ENCODE data around the gene HMG20A. TPM values are rescaled to one million over a fixed set of nuclear protein-coding genes. Genes with fewer than 3 reads are reported as not detected.

The HMG20A gene
- total RNA-seq, 1 experiment from 2014 or later, result 61.7 TPM

DNA sequence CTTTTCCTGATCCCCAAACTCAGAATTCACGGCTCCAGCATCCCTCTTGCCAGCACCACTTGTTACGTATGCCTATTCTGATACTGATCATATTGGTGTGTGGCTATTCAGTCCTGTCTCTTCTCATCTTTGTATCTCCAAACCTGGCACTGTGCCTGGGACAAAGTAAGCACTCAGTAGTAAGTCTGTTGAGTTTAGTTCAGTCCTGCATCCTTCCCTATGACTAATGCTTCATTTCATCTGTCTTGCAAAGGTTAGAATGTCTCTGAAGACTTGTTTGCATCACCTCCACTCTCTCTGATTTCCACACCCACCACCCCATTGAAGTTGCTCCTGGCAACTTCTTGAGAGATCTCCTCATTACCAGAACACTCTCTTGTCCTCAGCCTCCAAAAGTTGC is 80.3 kb downstream of the HMG20A start:
- TF ChIP-seq, protein P1, sequence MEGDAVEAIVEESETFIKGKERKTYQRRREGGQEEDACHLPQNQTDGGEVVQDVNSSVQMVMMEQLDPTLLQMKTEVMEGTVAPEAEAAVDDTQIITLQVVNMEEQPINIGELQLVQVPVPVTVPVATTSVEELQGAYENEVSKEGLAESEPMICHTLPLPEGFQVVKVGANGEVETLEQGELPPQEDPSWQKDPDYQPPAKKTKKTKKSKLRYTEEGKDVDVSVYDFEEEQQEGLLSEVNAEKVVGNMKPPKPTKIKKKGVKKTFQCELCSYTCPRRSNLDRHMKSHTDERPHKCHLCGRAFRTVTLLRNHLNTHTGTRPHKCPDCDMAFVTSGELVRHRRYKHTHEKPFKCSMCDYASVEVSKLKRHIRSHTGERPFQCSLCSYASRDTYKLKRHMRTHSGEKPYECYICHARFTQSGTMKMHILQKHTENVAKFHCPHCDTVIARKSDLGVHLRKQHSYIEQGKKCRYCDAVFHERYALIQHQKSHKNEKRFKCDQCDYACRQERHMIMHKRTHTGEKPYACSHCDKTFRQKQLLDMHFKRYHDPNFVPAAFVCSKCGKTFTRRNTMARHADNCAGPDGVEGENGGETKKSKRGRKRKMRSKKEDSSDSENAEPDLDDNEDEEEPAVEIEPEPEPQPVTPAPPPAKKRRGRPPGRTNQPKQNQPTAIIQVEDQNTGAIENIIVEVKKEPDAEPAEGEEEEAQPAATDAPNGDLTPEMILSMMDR (IDR thresholded peaks at IDR 0.05; ENCODE audit: unreplicated experiment), result no peak
- BruUV-seq (replicated peaks), result no TSS peak
- intact Hi-C loops (cut with micrococcal nuclease; ENCODE audit: unreplicated experiment), result no loop called here
- Mint-ChIP-seq H3K27me3 (ENCODE audit: unreplicated experiment) (no peaks in the 10 kb centered on the region), H3K9me3 (ENCODE audit: low read depth, unreplicated experiment) (no peaks in the 10 kb centered on the region), H3K36me3 (ENCODE audit: insufficient read depth, unreplicated experiment) (peaks cover 5% of the 10 kb centered on the region), H3K4me1 (ENCODE audit: low read depth, unreplicated experiment) (peaks cover 51% of the 10 kb centered on the region), H3K27ac (ENCODE audit: unreplicated experiment) (peak overlapping the region; percentile 13), H3K4me3 (ENCODE audit: low read depth, unreplicated experiment) (no peak overlapping the region)
- CTCF ChIA-PET, result interaction anchor here (0.7 kb wide), 1 partner anchor 43 kb away, joined by 3 read pairs; no protein-coding TSS in a partner anchor
- no peak for DNase-seq

DNA sequence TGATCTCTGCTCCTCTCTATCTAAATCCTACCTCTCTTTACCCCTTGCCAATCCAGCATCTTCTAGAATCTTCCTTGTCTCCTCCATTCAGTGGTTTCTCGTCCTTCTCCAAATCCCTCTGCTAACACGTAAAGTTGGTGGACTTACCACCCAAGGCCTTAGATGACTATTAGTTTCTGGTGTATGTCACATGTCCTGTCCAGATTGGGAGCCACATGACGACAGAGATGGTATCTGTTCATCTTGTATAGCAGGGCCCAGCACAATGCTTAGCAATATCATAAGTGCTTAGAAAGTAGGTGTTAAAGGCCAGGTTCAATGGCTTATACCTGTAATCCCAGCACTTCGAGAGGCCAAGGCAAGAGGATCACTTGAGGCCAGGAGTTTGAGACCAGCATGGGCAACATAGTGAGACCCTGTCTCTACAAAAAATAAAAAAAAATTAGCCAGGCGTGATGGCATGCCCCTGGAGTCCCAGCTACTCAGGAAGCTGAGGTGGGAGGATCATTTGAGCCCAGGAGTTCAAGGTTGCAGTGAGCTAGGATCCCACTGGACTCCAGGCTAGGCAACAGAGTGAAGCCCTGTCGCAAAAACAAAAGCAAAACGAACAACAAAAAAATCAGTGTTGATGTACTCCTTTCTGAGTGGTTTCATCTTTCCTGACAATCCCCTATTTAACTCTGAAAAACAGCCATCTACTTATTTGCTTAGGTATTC is 81.8 kb downstream of the HMG20A start:
- TF ChIP-seq, protein P1 (IDR thresholded peaks at IDR 0.05; ENCODE audit: unreplicated experiment), result no peak
- CTCF ChIA-PET, result interaction anchor here (0.5 kb wide), 1 partner anchor 706 kb away, joined by 4 read pairs; no protein-coding TSS in a partner anchor
- no TSS peak for BruUV-seq (replicated peaks)
- Mint-ChIP-seq H3K4me3 (ENCODE audit: low read depth, unreplicated experiment) (no peak overlapping the region), H3K27me3 (ENCODE audit: unreplicated experiment) (no peaks in the 10 kb centered on the region), H3K27ac (ENCODE audit: unreplicated experiment) (peak overlapping the region; percentile 83), H3K9me3 (ENCODE audit: low read depth, unreplicated experiment) (no peaks in the 10 kb centered on the region), H3K4me1 (ENCODE audit: low read depth, unreplicated experiment) (peaks cover 61% of the 10 kb centered on the region), H3K36me3 (ENCODE audit: insufficient read depth, unreplicated experiment) (peaks cover 18% of the 10 kb centered on the region)
- no peak for DNase-seq
- intact Hi-C loops (cut with micrococcal nuclease; ENCODE audit: unreplicated experiment), result no loop called here

DNA sequence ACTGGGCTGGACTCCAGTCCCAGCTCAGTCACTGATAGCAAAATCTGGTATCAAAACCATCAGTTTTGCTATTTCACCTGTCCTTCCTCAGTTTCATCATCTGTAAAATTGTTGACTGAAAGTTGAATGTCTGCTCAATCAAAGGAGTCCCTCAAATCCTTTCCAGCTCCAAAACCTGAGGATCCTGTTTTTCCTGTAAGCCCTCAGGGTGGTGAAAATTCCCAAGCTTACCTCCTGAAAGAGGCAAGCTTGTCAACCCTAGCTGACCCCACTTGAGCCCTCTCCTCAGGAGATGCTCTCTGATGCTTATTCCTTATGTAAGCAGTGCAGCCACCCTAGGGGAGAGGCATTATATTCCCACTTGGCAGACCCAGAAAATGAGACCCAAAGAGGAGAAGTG is 82.6 kb downstream of the HMG20A start:
- no peak overlapping the region for H3K4me3 Mint-ChIP-seq (ENCODE audit: low read depth, unreplicated experiment)
- no TSS peak for BruUV-seq (replicated peaks)
- TF ChIP-seq, protein P1 (IDR thresholded peaks at IDR 0.05; ENCODE audit: unreplicated experiment), result no peak
- intact Hi-C loops (cut with micrococcal nuclease; ENCODE audit: unreplicated experiment), result no loop called here
- peaks cover 25% of the 10 kb centered on the region for H3K36me3 Mint-ChIP-seq (ENCODE audit: insufficient read depth, unreplicated experiment)
- no peaks in the 10 kb centered on the region for H3K9me3 Mint-ChIP-seq (ENCODE audit: low read depth, unreplicated experiment)
- peak overlapping the region; percentile 83 for H3K27ac Mint-ChIP-seq (ENCODE audit: unreplicated experiment)
- H3K4me1 Mint-ChIP-seq (ENCODE audit: low read depth, unreplicated experiment), result peaks cover 65% of the 10 kb centered on the region
- DNase-seq, result peak; percentile 29
- CTCF ChIA-PET, result no interaction called here
- H3K27me3 Mint-ChIP-seq (ENCODE audit: unreplicated experiment), result no peaks in the 10 kb centered on the region

DNA sequence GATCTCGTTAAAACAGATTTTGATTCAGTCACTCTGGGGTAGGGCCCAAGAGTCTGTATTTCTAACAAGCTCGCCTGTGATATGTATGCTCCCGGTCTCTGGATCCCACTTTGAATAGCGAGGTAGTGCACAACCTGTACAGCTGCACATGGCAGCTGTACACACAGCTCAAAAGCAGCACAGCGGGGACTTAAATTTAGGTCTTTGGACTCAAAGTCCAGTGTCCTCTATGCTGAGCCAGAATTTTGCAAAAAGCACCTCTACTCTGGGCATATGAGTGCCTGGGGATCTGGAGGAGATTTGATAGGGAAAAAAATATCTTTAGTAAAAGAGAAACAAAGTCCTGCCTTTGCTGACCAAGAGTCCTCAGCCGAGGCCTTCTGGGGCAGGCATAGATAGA is 83.1 kb downstream of the HMG20A start:
- TF ChIP-seq, protein P1 (IDR thresholded peaks at IDR 0.05; ENCODE audit: unreplicated experiment), result no peak
- Mint-ChIP-seq H3K36me3 (ENCODE audit: insufficient read depth, unreplicated experiment) (peaks cover 30% of the 10 kb centered on the region), H3K4me3 (ENCODE audit: low read depth, unreplicated experiment) (no peak overlapping the region), H3K9me3 (ENCODE audit: low read depth, unreplicated experiment) (no peaks in the 10 kb centered on the region), H3K27ac (ENCODE audit: unreplicated experiment) (no peak overlapping the region), H3K4me1 (ENCODE audit: low read depth, unreplicated experiment) (peaks cover 70% of the 10 kb centered on the region), H3K27me3 (ENCODE audit: unreplicated experiment) (no peaks in the 10 kb centered on the region)
- BruUV-seq (replicated peaks), result no TSS peak
- CTCF ChIA-PET, result no interaction called here
- DNase-seq, result no peak
- intact Hi-C loops (cut with micrococcal nuclease; ENCODE audit: unreplicated experiment), result no loop called here
